HepG2 (cell line): ENCODE results near the gene IFT43. TPM values are rescaled to one million over a fixed set of nuclear protein-coding genes. Genes with fewer than 3 reads are reported as not detected.

Experiments
- ATAC-seq: fragments of 200-7000 bp; cut with Tn5 transposase; 3 replicates; pipeline ENCODE4 v1.9.1; 2020; ENCODE audit warnings: mild to moderate bottlenecking, moderate library complexity
- BruUV-seq: library from RNA; stranded (reverse); fragments of 400-500 nt; replicated peaks from 2 replicates; lab custom pipeline; 2021; lab: Mats Ljungman, UMichigan
- CTCF ChIA-PET: fragments of 300-600 bp; formaldehyde crosslinking; extraction: SDS; loops from one replicate; lab custom pipeline; 2021; ENCODE audit warnings: low total read pairs, inconsistent platforms, low intra/inter-chr PET ratio; lab: Yijun Ruan, JAX
- POLR2A ChIA-PET: fragments of 350-600 bp; sonication (Branson Sonifier 250); formaldehyde crosslinking; loops from one replicate; lab custom pipeline; 2020; ENCODE audit warnings: antibody characterized with exemption, inconsistent platforms; lab: Yijun Ruan, JAX
- DNase-seq: peaks from one replicate; pipeline ENCODE4 v3.0.0-alpha.2; 2015; ENCODE audit warnings: low spot score
- FAIRE-seq: peaks from 3 replicates; lab custom pipeline; 2011; peaks lifted over from hg19 to GRCh38; lab: Jason Lieb, UNC
- H2AFZ ChIP-seq: one replicate; pipeline ENCODE4 v1.6.1; 2011; ENCODE audit warnings: low read length, inconsistent platforms
- H3K27ac ChIP-seq: fragments of 300-600 bp; 3 replicates; pipeline ENCODE4 v1.8.0; 2011; ENCODE audit warnings: mixed run types, mild to moderate bottlenecking, mixed read lengths, low read length, inconsistent platforms; ENCODE audit not compliant: insufficient read depth; ENCODE audit errors: extremely low read length
- H3K27me3 ChIP-seq, 2 experiments: fragments of 200-600 bp in 1 of 2; 2 replicates in 1 of 2; 3 replicates in 1 of 2; pipeline versions ENCODE4 v1.6.0 to v1.8.0; 2011; ENCODE audit warnings: low read length in 2 of 2, mild to moderate bottlenecking in 2 of 2, moderate library complexity in 2 of 2, inconsistent platforms in 1 of 2; ENCODE audit not compliant: insufficient read depth in 2 of 2, control insufficient read depth in 1 of 2
- H3K36me3 ChIP-seq, 2 experiments: fragments of 200-600 bp in 1 of 2; replicated peaks in 1 of 2; 2 replicates in 1 of 2; 3 replicates in 1 of 2; pipeline versions ENCODE4 v1.5.1 to v1.8.0; 2011; ENCODE audit warnings: low read length in 2 of 2, inconsistent platforms in 1 of 2; ENCODE audit not compliant: insufficient read depth in 2 of 2, control insufficient read depth in 1 of 2
- H3K4me1 ChIP-seq: 2 replicates; pipeline ENCODE4 v1.5.1; 2012; ENCODE audit warnings: low read length, inconsistent platforms; ENCODE audit not compliant: insufficient read depth
- H3K4me2 ChIP-seq: 2 replicates; pipeline ENCODE4 v1.6.0; 2011; ENCODE audit warnings: low read depth, low read length, inconsistent platforms
- H3K4me3 ChIP-seq, 3 experiments: fragments of 200-600 bp in 1 of 3; sonication (generic), shearing (Covaris generic) in 1 of 3; replicated peaks in 1 of 3; 2 replicates each; pipeline ENCODE4 v1.5.1; 2011 to 2016; ENCODE audit warnings: low read length in 3 of 3, inconsistent platforms in 2 of 3, low read depth in 2 of 3, mild to moderate bottlenecking in 2 of 3, control low read depth in 1 of 3, mixed read lengths in 1 of 3; ENCODE audit not compliant: insufficient read depth in 1 of 3
- H3K79me2 ChIP-seq: one replicate; pipeline ENCODE4 v1.6.1; 2011; ENCODE audit warnings: low read length, inconsistent platforms; ENCODE audit not compliant: insufficient read depth
- H3K9ac ChIP-seq: 2 replicates; pipeline ENCODE4 v1.6.0; 2011; ENCODE audit warnings: mild to moderate bottlenecking, low read depth, low read length, inconsistent platforms; ENCODE audit not compliant: insufficient read depth
- H3K9me3 ChIP-seq: 2 replicates; pipeline ENCODE4 v1.5.1; 2012; ENCODE audit warnings: mild to moderate bottlenecking, low read length
- H4K20me1 ChIP-seq: 2 replicates; pipeline ENCODE4 v1.6.0; 2011; ENCODE audit warnings: inconsistent platforms, mild to moderate bottlenecking, low read length, moderate library complexity; ENCODE audit not compliant: insufficient read depth
- ASH2L ChIP-seq: fragments of 300-600, 200-600 bp; sonication (generic); IDR thresholded peaks from 2 replicates; pipeline ENCODE4 v1.7.0; 2017; ENCODE audit warnings: low read depth, mild to moderate bottlenecking, moderate library complexity, mixed read lengths, low read length; ENCODE audit not compliant: insufficient read length
- CREM ChIP-seq, 2 experiments: sonication (generic) in 1 of 2; formaldehyde crosslinking in 1 of 2; IDR thresholded peaks; 2 replicates each; pipeline versions ENCODE4 v1.4.0 to v1.6.1; 2016 to 2020; ENCODE audit warnings: antibody characterized with exemption in 1 of 2, mild to moderate bottlenecking in 1 of 2, missing genetic modification reagents in 1 of 2
- EED ChIP-seq: sonication (generic); formaldehyde crosslinking; IDR thresholded peaks from 2 replicates; pipeline ENCODE4 v1.5.0; 2020; ENCODE audit warnings: mild to moderate bottlenecking, missing genetic modification reagents
- ETV5 ChIP-seq: IDR thresholded peaks from 2 replicates; pipeline ENCODE4 v1.6.1; 2018; ENCODE audit warnings: missing biosample characterization, missing genetic modification reagents, inconsistent platforms, borderline replicate concordance
- FOXJ3 ChIP-seq: sonication (generic); formaldehyde crosslinking; IDR thresholded peaks from 2 replicates; pipeline ENCODE4 v1.4.0; 2020; ENCODE audit warnings: missing genetic modification reagents, mild to moderate bottlenecking, borderline replicate concordance
- IRX3 ChIP-seq: sonication (generic); formaldehyde crosslinking; IDR thresholded peaks from 2 replicates; pipeline ENCODE4 v1.8.1; 2023; ENCODE audit warnings: mild to moderate bottlenecking, low read depth, missing genetic modification reagents, borderline replicate concordance
- PTBP1 ChIP-seq: fragments of 200-400 bp; formaldehyde crosslinking; IDR thresholded peaks from 2 replicates; pipeline ENCODE4 v1.6.1; 2018; ENCODE audit warnings: low read length, low read depth; ENCODE audit not compliant: poor library complexity, severe bottlenecking
- SKI ChIP-seq: fragments of 450-650 bp; IDR thresholded peaks from one replicate; pipeline ENCODE4 v1.6.1; 2018; ENCODE audit warnings: mild to moderate bottlenecking; ENCODE audit not compliant: partially characterized antibody
- SRY ChIP-seq: sonication (generic); formaldehyde crosslinking; IDR thresholded peaks from 2 replicates; pipeline ENCODE4 v1.8.0; 2022; ENCODE audit warnings: mild to moderate bottlenecking, missing genetic modification reagents
- TGIF2 ChIP-seq: IDR thresholded peaks from 2 replicates; pipeline ENCODE4 v1.6.1; 2016; ENCODE audit warnings: control low read depth, missing compliant biosample characterization
- ZNF101 ChIP-seq: sonication (generic); formaldehyde crosslinking; IDR thresholded peaks from 2 replicates; pipeline ENCODE4 v1.4.0; 2020; ENCODE audit warnings: mild to moderate bottlenecking, low read depth, missing genetic modification reagents, borderline replicate concordance
- ZSCAN12 ChIP-seq: sonication (generic); formaldehyde crosslinking; IDR thresholded peaks from 2 replicates; pipeline ENCODE4 v1.9.0; 2021; ENCODE audit warnings: mild to moderate bottlenecking, missing genetic modification reagents
- WGBS: methylation state at CpG from one replicate; pipeline ENCODE4 v1.1.6; 2017; ENCODE audit warnings: low lambda C conversion rate; 5-methylcytosine and 5-hydroxymethylcytosine counted together
- in situ Hi-C: cut with HindIII; loops from 2 replicates; pipeline ENCODE4 v1.10.0; 2017; ENCODE audit warnings: low pct_unique_long_range_greater_than_20kb; ENCODE audit not compliant: extremely low pct_ligation_motif_present
- intact Hi-C: fragments of 100-400 bp; cut with micrococcal nuclease; formaldehyde crosslinking; loops from one replicate; pipeline ENCODE4 v1.10.0; 2022; ENCODE audit not compliant: unreplicated experiment
- polyA plus RNA-seq, 8 experiments: library from polyadenylated mRNA; depleted of rRNA in 3 of 8; stranded (reverse) in 7 of 8; unstranded in 1 of 8; fragments of >200 nt; fragmentation: Illumina TruSeq in 4 of 8; extraction: Trizol in 4 of 8; gene quantifications; 2 replicates each; pipeline versions ENCODE4 v1.2.1 to v1.2.3, GENCODE V29; 2011 to 2016; ENCODE audit warnings: low read depth in 4 of 8, missing spikeins in 1 of 8, mixed read lengths in 1 of 8; ENCODE audit not compliant: insufficient read depth in 1 of 8
- total RNA-seq, 5 experiments: library from RNA; depleted of rRNA; stranded (reverse); fragments of >200 nt; fragmentation: Illumina TruSeq; extraction: Trizol; gene quantifications; 2 replicates each; pipeline ENCODE4 v1.2.3, GENCODE V29; 2016; ENCODE audit warnings: low read depth in 1 of 5
- TF ChIP-seq, protein P1 (sequence below): sonication (generic); formaldehyde crosslinking; conservative IDR thresholded peaks from 2 replicates; pipeline ENCODE4 v1.5.0; 2020; ENCODE audit warnings: missing genetic modification reagents
- TF ChIP-seq, protein P2 (sequence below): sonication (generic); formaldehyde crosslinking; IDR thresholded peaks from 2 replicates; pipeline ENCODE4 v1.8.1; 2022; ENCODE audit warnings: low read depth, mild to moderate bottlenecking, missing genetic modification reagents
- TF ChIP-seq, protein P3 (sequence below): IDR thresholded peaks from 2 replicates; pipeline ENCODE4 v1.6.1; 2018; ENCODE audit warnings: missing genetic modification reagents
- TF ChIP-seq, protein P4 (sequence below): sonication (generic); formaldehyde crosslinking; IDR thresholded peaks from 2 replicates; pipeline ENCODE4 v1.5.0; 2020; ENCODE audit warnings: missing genetic modification reagents

IFT43 gene
- total and polyA plus RNA-seq, 2 of the 13 experiments (the other 11 are each of a cell fraction or from before 2014, with no cell fraction given) = 0.15 to 0.55 TPM

DNA sequence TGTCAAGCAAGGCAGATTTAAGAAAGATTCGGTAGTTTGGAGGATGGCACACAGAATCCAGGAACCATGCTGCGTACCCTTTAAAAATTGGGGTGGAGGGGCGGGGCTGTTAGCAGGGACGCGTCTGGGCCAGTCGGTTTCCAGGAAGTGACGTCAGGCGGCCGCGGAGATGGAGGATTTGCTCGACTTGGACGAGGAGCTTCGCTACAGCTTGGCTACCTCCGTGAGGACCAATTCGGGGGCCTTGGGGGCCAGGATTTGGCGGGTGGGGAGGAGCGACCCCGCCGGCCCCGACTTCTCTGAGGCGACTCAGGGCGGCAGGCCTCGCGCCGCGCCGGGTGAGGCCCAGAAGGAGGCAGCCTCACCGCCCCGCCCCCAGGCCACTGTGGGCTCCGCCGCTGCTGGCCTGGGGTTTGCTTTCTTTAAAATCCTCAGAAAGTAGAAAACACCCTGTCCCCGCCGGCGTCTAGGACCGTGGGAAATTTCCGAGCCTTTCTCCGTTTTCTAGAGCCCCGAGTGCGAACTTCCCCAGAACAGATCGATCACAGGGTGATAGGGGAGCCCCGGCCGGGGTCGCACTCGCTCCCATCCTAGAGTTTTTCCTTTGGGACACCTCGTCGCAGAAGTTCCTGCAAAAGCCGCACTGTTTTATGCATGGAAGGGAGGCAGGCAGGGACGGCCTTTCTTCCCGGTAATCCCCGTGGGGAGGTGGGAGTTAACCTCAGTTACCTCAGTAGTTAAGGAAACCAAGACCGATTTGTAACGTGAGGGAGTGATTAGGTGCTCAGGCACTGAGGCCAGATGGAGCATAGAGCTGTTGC, at the start of gene IFT43 (continued):
- TF ChIP-seq, protein P1, sequence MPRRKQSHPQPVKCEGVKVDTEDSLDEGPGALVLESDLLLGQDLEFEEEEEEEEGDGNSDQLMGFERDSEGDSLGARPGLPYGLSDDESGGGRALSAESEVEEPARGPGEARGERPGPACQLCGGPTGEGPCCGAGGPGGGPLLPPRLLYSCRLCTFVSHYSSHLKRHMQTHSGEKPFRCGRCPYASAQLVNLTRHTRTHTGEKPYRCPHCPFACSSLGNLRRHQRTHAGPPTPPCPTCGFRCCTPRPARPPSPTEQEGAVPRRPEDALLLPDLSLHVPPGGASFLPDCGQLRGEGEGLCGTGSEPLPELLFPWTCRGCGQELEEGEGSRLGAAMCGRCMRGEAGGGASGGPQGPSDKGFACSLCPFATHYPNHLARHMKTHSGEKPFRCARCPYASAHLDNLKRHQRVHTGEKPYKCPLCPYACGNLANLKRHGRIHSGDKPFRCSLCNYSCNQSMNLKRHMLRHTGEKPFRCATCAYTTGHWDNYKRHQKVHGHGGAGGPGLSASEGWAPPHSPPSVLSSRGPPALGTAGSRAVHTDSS (CRISPR knock-in tag) = no peak
- TF ChIP-seq PTBP1 (no peak), ASH2L (no peak), TGIF2 (no peak), FOXJ3 (CRISPR knock-in tag) (no peak), ZNF101 (CRISPR knock-in tag) (no peak)
- TF ChIP-seq, protein P2, sequence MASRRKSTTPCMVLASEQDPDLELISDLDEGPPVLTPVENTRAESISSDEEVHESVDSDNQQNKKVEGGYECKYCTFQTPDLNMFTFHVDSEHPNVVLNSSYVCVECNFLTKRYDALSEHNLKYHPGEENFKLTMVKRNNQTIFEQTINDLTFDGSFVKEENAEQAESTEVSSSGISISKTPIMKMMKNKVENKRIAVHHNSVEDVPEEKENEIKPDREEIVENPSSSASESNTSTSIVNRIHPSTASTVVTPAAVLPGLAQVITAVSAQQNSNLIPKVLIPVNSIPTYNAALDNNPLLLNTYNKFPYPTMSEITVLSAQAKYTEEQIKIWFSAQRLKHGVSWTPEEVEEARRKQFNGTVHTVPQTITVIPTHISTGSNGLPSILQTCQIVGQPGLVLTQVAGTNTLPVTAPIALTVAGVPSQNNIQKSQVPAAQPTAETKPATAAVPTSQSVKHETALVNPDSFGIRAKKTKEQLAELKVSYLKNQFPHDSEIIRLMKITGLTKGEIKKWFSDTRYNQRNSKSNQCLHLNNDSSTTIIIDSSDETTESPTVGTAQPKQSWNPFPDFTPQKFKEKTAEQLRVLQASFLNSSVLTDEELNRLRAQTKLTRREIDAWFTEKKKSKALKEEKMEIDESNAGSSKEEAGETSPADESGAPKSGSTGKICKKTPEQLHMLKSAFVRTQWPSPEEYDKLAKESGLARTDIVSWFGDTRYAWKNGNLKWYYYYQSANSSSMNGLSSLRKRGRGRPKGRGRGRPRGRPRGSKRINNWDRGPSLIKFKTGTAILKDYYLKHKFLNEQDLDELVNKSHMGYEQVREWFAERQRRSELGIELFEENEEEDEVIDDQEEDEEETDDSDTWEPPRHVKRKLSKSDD (CRISPR knock-in tag) = no peak

DNA sequence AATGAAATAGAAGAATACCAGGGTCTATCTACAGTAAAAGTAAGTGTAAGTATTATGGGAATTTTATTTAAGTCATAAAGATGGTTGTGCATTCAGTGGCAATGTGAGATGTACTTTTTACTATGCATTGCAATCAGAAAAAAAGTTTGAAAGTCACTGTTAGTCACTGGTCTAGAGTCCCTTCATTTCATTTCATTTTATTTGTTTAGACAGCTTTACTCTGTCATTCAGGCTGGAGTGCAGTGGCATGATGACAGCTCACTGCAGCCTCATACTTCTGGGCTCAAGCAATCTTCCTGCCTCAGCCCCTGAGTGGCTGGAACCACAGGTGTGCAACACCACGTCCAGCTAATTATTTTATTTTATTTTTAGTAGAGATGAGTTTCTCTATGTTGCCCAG, 46.4 kb upstream of the IFT43 start:
- BruUV-seq = no TSS peak
- no peak for FAIRE-seq
- TF ChIP-seq SRY (no peak), IRX3 (CRISPR knock-in tag) (no peak), EED (CRISPR knock-in tag) (no peak), SKI (no peak), ETV5 (CRISPR knock-in tag) (no peak), ZSCAN12 (CRISPR knock-in tag) (no peak), CREM (IDR thresholded peaks at IDR 0.05) (no peak), CREM (CRISPR knock-in tag; IDR thresholded peaks at IDR 0.05) (no peak)
- TF ChIP-seq, protein P3, sequence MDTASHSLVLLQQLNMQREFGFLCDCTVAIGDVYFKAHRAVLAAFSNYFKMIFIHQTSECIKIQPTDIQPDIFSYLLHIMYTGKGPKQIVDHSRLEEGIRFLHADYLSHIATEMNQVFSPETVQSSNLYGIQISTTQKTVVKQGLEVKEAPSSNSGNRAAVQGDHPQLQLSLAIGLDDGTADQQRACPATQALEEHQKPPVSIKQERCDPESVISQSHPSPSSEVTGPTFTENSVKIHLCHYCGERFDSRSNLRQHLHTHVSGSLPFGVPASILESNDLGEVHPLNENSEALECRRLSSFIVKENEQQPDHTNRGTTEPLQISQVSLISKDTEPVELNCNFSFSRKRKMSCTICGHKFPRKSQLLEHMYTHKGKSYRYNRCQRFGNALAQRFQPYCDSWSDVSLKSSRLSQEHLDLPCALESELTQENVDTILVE (CRISPR knock-in tag) = no peak
- TF ChIP-seq, protein P4, sequence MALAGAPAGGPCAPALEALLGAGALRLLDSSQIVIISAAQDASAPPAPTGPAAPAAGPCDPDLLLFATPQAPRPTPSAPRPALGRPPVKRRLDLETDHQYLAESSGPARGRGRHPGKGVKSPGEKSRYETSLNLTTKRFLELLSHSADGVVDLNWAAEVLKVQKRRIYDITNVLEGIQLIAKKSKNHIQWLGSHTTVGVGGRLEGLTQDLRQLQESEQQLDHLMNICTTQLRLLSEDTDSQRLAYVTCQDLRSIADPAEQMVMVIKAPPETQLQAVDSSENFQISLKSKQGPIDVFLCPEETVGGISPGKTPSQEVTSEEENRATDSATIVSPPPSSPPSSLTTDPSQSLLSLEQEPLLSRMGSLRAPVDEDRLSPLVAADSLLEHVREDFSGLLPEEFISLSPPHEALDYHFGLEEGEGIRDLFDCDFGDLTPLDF (CRISPR knock-in tag) = no peak

More for the DNA sequence above, 46.4 kb upstream of the IFT43 start:
- no peaks in the 10 kb centered on the region for H3K36me3 ChIP-seq
- H3K79me2 ChIP-seq = no peaks in the 10 kb centered on the region
- H3K4me1 ChIP-seq = no peaks in the 10 kb centered on the region
- DNase-seq (no peak), ATAC-seq (no peak)
- H4K20me1 ChIP-seq = no peaks in the 10 kb centered on the region
- in situ Hi-C loops (no loop called here), intact Hi-C loops (no loop called here)
- no peaks in the 10 kb centered on the region for H3K9me3 ChIP-seq
- H3K9ac ChIP-seq = no peak overlapping the region
- no peak overlapping the region for H3K27ac ChIP-seq
- H2AFZ ChIP-seq = no peak overlapping the region
- no peak overlapping the region for H3K4me2 ChIP-seq
- no peak overlapping the region for H3K4me3 ChIP-seq
- CTCF ChIA-PET = no interaction called here
- no peaks in the 10 kb centered on the region for H3K27me3 ChIP-seq
- WGBS = 88% methylated on average over 1 of the region's 1 CpG
- POLR2A ChIA-PET = no interaction called here
